WI38 (cell line): Measurements from ENCODE around the gene SYT10.
"Not testable (repeated sequence)": the region's sequence is repeated elsewhere in the genome, so short reads cannot be mapped to it uniquely, and the experiment has no call there.

ENCODE experiments used
- H3K4me3 ChIP-seq: 2 replicates; pipeline ENCODE4 v1.5.1; 2011; ENCODE audit warnings: low read depth, mild to moderate bottlenecking, control low read depth, low read length
- TF ChIP-seq, protein P1 (sequence below): IDR thresholded peaks from 2 replicates; pipeline ENCODE4 v1.5.1; 2012; ENCODE audit warnings: low read depth, mild to moderate bottlenecking, control low read depth, low read length

Gene SYT10

GRCh38 chr12:33432992-33433391 lies 6.6 kb downstream of the SYT10 start:
- H3K4me3 ChIP-seq, result no peak overlapping the region
- TF ChIP-seq, protein P1, sequence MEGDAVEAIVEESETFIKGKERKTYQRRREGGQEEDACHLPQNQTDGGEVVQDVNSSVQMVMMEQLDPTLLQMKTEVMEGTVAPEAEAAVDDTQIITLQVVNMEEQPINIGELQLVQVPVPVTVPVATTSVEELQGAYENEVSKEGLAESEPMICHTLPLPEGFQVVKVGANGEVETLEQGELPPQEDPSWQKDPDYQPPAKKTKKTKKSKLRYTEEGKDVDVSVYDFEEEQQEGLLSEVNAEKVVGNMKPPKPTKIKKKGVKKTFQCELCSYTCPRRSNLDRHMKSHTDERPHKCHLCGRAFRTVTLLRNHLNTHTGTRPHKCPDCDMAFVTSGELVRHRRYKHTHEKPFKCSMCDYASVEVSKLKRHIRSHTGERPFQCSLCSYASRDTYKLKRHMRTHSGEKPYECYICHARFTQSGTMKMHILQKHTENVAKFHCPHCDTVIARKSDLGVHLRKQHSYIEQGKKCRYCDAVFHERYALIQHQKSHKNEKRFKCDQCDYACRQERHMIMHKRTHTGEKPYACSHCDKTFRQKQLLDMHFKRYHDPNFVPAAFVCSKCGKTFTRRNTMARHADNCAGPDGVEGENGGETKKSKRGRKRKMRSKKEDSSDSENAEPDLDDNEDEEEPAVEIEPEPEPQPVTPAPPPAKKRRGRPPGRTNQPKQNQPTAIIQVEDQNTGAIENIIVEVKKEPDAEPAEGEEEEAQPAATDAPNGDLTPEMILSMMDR, result no peak

DNA sequence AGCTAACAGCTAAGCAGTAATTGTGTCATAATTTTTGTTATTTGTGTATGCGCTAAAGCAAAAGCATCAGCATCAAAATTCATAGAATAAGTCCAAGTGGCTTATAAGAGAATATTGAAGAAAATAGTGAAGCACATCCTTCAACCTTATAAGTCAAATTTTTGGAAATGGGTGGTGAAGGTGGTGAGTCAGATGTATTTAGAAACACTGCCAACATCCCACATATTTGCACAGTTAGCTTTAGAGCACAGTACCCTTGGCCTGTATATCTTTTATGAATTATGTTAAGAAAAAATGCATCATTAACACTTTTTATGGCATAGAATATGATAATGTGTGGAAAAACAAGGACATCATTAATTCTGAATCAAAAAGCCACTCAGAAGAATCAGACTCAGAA lies 8.0 kb downstream of the SYT10 start:
- TF ChIP-seq, protein P1, result no peak

DNA sequence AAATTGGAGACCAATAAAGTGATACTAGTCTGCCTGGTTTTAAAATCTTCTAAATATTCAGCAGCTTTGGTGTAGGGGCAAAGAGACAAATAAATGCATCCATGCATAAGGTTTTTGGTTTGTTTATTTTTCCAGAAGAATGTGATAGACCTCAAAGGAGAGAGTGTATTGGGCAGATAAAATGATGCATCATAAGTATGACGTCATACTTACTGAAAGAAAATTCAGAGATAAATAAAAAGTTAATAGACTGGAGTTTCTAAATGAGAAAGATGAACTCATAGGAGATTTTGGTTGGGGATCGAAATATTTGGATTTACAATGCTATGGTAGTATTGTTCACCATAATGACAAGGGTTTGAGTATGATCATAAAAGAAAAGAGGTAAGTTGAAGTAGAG lies 10.2 kb downstream of the SYT10 start:
- TF ChIP-seq, protein P1, result no peak
- H3K4me3 ChIP-seq, result no peak overlapping the region

More for the DNA sequence above, 8.0 kb downstream of the SYT10 start:
- no peak overlapping the region for H3K4me3 ChIP-seq

DNA sequence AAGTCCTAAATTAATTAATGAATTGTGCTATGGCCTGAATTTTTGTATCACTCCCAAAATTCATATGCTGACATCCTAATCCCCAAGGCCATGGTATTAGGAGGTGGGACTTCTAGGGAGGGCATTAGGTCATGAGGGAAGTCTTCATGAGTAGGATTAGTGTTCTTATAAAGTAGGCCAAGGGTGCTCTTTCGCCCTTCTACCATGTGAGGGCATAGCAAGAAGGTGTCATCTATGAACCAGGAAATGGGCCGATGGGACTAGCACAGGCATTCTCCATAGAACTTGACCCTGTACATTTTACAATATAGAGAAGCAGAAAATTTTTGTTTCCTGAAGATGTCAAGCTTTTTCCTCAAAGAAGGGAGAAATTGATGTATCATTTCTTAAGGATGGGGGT lies 12.5 kb downstream of the SYT10 start:
- no peak overlapping the region for H3K4me3 ChIP-seq
- TF ChIP-seq, protein P1, result no peak

GRCh38 chr12:33423706-33424105 lies 15.9 kb downstream of the SYT10 start:
- no peak overlapping the region for H3K4me3 ChIP-seq
- TF ChIP-seq, protein P1, result no peak

DNA sequence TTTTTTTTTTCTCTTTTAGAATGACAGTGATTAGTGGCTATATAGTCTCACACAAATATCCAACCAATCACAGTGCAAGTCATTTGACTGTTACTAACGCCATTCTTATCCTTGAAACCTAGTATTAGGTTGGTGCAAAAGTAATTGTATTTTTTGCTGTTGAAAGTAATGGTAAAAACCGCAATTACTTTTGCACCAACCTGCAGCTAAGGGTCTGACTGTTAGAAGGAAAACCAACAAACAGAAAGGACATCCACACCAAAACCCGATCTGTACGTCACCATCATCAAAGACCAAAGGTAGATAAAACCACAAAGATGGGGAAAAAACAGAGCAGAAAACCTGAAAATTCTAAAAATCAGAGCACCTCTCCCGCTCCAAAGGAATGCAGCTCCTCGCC lies 27.2 kb downstream of the SYT10 start:
- H3K4me3 ChIP-seq, result not testable (repeated sequence)

GRCh38 chr12:33383503-33383902 lies 56.1 kb downstream of the SYT10 start:
- TF ChIP-seq, protein P1, result no peak
- H3K4me3 ChIP-seq, result no peak overlapping the region

- TF ChIP-seq, protein P1, result no peak
- no peak overlapping the region for H3K4me3 ChIP-seq
These were observed 63.5 kb downstream of the SYT10 start for GRCh38 chr12:33376153-33376552.
